ENCODE measurements around the gene CEACAM1. TPM values are rescaled to one million over a fixed set of nuclear protein-coding genes. Genes with fewer than 3 reads are reported as not detected.
"Not testable (repeated sequence)": the region's sequence is repeated elsewhere in the genome, so short reads cannot be mapped to it uniquely, and the experiment has no call there.

The CEACAM1 gene
- polyA plus RNA-seq (2013, experiment 1 of 2; ENCODE audit: insufficient read length): 0.41 TPM
- 0.56 TPM for polyA plus RNA-seq (2013, experiment 2 of 2; ENCODE audit: insufficient read length)

DNA sequence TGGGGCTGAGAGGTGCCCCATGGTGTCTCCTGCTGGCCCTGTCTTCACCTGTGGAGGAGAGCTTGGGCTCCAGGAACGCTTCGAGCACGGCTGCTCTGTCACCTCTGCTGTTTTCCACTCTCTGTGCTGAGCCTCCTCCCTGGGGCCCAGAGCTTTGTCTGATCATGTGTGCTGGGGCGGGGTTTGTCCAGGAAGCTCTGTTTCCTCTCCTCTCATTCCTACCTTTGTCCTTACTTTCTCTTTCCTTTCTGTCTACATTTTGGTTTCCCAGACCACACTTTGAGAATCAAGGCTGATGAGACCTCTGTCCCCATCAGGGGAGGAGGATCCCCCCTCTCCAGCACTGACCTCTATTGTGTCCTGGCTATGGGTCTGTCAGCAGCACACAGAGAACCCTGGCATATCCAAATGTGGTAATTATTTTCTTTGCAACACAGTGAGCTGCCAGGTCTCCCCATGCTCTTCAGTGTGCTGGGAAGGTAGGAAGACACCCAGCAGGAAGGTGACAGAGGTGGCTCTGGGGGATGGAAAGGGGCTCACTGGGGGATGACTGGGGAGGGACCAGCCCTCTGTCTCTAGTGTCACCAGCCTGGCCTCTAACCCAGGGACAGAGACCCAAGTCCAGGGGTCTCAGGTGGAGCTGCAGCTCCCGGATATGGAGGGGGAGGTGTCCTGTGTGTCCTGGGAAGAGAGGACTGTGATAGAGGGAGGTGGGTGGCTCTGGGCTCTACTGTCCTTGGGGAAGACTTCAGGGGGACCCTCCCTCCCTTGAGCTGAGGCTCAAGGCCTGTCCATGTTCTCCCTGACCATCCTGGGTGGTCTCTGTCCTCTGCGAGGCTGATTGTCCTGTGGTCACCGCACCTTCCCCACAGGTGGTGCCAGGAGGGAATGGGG, at the start of gene CEACAM1:
Gene CEACAM1, minus strand, starts transcription at position 128 of the 894 bp plus-strand sequence. Its CDS starts 107 bp downstream, at position 21.
- no peak for DNase-seq

DNA sequence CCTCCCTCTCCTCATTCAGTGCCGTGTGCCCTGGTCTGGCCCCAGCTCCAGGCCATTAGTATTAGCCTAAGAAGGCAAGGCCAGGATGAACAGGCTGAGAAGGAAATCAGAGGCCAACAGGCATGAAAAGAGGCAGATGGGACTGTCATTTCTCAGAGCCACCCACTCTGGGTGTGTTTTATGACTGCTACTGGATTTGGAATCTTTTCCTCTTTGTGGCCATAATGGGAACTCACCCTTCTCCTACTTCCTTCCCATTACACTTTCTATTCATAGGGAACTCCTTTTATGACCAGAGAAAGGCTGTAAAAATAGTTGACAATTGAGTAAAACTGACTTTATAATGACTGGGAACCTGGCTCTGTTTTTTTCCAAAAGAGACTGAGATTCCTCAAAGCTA, 48.7 kb upstream of the CEACAM1 start:
- no peak for DNase-seq

DNA sequence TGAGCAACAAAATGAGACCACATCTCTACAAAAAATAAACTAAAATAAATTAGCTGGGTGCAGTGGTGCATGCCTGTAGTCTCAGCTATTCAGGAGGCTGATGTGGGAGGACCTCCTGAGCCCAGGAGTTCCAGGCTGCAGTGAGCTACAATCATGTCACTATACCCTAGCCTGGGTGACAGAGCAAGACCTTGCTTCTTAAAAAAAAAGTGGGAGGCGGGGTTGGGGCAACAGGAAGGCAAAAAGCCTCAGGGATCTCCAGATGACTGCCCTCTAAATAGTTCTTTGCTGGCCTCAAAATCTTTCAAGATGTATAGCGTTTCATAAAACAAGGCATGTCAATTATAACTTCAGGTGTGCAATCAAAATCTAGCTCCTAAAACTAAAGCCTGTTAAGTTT, 48.0 kb upstream of the CEACAM1 start:
- DNase-seq: no peak

DNA sequence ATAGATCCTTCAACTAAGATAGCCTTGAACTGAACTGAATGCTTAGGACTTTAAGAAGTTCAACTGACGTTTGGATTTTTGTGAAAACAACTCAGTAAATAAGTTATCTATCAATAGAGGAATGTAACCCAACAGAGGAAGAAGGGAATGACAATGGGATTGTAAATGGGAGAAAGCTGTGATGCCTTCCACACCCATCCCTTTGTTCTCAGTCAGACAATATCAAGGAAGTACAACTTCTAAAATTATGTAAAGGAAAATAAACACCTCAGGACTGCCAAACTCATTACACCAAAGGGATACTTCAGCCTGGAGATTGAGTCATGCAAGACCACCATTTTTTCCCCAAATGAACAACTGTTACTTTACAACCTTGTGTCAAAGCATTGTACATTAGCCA, 45.4 kb upstream of the CEACAM1 start:
- DNase-seq: no peak

DNA sequence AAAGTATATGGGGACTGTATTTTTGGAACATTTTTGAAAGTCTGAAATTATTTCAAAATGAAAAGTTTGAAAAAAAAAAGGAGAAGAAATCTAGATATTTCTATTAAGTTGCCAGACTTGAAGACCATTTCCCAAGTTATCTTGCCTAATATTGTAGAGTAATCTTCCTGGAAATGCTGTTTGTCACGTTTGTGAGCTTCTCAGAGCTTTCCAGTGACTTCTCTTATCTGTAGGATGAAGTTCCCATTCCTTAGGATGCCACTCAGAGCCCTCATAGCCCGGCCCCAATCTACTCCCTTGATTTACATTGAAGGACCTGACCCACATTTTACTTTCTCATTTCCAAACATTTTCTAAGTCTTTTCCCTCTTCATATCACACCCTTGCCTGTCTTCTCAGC, 42.8 kb upstream of the CEACAM1 start:
- DNase-seq: no peak

DNA sequence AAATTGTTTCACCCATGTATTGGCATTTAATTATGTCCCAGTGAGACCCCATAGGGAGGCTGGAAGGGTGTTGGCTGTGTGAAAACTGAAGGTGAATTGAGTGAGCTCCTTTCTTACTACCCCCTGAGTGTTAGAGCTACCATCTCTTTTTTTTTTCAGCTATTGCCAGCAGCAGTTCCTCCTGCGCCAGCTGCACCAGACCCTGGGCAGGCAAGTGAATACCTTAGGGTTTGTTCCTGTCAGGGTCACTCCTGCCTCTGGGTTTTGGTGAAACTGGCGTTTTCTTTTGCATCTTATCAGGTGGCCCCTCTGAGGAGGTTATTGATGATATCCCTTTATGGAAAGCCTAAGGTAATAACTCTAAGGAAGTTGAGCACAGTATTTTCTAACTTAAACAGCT, 40.9 kb upstream of the CEACAM1 start:
- DNase-seq: no peak

DNA sequence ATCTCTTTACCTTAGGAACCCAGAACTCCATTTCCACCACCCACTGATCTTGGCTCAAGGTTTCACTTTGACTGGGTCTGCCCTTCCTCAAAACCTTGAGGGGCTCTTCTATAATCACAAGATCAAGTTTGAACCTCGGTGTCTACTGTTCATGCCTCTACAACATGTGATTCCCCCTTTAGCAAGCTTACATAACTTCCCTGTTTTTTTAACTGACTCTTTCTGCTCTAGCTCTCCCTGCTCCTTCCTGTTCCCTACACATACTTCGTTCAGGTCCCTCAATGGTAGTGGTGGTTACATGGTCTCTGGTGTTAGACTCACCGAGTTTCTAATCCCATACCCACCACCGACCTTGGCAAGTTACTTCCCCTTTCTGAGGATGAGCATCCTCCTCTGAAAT, 39.7 kb upstream of the CEACAM1 start:
- no peak for DNase-seq

DNA sequence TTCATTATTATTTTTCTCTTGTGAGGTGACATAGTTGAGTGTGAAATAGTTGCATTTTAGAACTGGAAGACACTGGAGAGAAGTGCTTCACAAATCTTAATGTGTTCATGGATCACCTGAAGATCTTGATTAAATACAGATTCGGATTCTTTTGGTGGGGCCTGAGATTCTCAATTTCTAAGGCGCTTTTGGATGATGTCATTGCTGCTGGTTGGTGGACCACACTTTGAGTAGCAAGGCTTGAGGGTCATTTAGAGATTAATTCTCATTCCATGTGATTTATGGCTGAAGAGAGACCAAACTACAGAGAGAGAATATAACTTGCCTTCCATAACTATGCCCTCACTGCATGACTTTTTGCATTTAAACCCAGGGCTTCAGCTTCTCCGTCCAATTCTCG, 39.3 kb upstream of the CEACAM1 start:
- no peak for DNase-seq

DNA sequence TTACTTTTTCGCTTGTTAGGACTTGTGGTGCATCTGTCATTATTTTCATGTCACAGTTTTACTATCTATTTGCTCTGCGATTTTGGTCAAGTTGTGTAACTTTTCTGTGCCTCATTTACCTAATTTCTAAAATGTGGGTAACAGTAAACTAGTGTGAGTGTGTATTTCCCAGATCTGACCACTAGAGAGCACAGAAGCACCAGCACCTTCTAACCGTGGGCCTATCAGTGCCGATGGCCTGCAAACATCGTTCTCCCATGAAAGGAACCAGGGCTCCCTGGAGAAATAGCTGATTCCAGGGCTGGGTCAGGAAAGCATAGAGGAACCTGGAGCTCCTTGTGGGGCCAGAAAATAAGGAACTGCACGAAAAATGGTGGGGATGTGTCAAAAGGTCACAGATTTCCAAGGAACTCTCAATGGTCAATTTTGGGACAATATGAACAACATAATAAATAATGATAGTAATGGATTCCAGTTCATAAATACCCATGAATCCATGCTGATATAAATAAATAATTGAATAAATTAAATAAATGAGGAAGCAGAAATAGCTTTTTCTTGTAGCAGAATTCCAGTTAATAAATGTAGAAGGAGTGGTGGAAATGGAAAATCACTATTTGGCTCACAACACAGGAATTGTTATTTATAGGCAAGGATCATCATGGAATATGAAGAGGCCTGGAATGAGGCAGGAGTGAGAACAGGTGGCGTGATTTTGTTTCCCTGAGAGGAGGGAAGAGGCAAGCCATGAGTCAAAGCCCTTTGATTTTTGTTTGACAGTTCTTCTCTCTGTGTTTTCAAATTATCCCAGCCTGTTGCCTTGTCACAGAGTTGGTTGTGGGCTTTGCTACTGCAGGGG, 35.3 kb upstream of the CEACAM1 start:
- DNase-seq: peak; percentile 24

DNA sequence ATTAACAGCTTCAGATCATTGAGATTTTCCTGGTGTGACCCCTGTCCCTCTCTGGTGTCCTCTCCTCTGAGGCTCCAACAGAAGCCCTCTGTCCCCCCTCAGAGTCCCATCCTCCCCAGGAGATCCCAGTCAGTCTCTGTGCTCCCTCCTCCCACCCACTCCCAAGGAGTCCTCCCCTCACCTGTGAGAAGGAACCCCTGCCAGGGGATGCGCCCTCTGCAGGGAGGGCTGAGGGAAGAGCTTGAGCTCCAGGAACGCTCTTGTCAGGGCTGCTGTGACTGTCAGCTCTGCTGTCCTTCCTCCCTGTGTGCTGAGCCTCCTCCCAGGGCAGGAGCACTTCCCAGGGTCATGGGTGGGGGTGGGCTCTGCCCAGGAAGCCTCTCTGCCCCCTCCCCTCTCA, 33.2 kb upstream of the CEACAM1 start:
- no peak for DNase-seq

DNA sequence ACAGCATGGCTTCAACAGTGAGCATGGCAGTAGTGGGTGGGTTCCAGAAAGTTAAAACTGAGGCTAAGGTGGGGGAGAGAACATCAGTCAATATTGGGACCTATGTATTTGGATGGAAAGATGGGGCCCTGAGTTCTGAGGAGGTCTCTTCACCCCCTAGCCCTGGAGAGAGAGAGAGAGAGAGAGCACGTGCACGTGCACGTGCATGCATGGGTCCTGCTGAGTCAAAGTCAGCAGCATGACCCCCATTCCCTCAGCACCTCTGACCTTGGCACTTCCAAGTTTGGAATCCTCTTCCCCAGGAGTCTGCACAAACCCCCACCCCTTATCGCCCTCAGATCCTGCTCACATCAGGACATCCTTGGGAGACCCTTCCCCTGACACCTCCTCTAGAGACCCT, 32.5 kb upstream of the CEACAM1 start:
- DNase-seq: no peak

DNA sequence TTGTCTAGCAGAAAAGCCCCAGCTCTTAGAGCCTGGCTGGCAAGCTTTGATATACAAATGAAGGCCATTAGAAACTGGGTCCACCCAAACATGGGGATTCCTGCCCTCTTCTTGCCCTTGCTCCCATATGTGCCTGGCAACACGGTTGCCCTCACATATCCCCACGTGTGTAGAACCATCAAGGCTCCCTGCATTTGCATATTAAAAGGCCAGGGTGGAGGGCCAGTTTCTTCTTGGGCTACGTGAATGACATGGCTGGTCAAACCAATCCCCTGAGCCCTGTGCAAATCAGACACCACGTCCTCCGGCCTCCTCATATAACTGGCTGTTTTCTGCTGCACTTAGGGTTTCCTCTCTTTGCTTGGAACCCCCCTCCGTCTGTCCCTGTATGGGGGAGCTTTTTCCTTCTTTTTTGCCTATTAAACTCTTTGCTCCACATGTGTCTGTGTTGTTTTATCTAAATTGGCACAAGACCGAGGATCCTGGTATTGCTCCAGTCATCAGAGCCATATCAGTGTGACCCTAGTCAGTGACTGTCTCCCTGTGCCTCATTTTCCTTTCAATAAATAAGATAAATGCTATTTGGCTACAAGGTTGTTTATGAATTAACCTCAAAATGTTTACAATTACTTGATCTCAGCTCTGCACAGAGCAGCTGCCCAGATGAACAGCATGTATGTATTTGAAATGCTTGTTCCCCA, 30.3 kb upstream of the CEACAM1 start:
- DNase-seq: no peak

DNA sequence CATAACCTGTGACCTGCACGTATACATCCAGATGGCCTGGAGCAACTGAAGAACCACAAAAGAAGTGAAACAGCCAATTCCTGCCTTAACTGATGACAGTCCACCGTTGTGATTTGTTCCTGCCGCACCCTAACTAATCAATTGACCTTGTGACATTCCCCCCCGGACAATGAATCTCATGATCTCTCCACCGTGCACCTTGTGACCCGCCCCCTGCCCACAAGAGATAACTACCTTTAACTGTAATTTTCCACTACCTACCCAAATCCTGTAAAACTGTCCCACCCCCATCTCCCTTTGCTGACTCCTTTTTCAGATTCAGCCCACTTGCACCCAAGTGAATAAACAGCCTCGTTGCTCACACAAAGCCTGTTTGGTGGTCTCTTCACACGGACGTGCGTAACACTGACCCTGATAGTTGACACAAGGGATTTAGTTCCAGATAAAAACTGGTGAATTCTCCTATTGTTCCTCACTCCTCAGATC, 29.1 kb upstream of the CEACAM1 start:
- not testable (repeated sequence) for DNase-seq

DNA sequence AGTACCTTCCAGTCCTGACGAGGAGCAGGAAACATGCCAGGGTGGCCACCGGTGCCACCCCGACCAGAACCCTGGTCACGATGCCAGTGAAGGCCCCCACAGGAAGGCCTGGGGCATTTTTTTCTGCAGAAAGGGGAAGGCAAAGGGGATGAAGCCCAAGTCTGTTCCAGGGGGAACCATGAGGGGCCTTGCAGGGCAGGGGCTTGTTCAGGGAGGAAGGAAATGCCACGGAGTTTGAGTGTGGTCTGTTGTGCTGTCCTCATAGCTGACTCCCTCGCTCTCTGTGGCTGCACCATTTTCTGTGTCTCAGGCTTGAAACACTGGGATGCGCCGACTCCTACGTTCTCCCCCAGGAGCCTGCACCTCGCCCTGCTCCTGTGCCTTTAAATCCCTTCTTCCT, 27.5 kb upstream of the CEACAM1 start:
- no peak for DNase-seq

DNA sequence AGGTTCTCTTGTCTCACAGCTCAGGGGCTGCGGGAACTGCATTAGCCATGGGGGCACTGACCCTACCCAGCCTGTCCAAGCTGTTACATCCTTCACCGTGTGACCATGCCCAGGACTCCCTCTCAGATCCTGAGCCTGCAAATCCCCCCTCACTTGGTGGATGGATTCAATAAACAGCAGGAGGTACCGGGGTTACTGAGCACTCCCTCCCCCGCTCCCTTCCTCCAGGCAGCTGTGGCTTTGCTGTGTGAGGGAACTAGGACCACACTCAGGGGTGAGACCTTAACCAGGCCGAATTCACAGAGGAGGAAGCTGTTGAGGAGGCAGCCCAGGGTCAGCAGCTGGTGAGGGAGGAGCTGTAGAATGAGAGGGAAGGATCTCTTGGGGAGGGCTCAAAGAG, 27.0 kb upstream of the CEACAM1 start:
- DNase-seq: no peak

DNA sequence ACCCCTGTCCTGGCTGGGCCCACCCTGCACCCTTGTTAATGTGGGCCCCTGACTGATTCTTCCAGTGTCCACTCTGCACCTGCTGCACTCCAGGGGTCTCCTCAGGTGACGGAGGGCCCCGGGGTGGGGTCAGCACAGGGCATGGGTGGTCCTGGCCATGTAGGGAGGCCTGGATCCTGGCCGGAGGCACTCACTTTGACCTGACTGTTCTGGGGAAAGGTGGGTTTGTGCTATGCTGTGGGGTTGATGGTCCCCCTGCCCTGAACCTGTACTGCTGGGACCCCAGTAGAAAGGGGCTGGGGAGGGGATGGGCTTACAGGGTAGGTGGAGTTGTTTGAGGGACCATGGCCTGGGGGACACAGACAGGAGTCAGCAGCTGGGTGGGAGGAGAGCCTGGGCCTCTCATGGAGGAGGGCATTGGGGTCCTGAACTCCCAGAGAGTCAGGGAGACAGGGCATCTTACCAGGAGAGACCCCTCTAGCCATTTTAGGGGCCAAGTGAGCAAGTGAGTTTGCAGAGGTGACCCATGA, 25.8 kb upstream of the CEACAM1 start:
- DNase-seq: no peak

DNA sequence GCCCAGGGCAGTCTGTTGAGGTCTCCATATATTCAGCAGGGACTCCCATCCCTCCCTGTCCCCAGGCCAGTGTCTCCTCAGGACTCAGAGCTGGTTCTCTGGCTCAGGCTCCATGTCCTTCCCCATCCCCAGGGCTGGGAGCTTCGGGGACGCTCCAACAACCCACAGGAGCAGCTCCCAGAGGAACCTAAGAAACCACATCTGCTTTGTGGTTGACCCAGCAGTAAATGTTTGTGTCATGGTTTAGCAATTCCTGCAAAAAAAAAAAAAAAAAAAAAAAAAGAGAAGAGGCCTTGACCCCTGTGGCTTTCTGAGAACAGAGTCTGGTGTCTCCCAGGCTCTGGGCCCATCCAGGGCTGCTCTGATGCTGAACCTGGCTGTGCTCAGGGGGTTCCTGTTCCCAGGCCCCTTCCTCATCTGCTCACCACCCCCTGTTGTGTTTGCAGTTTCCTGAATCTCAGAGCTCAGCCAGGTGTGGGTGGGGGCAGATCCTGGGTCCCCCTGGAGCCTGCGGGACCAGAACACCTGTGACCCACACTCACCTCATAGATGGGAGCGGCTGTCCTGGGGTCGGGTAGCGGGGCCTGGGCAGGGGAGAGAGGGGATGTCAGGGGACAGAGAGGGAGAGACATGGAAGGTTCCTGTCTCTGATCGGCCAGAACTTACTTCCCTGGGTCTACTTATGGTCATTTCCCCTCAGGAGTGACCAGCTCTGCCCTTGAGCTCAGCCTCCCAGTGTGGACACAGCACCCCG, 25.2 kb upstream of the CEACAM1 start:
- DNase-seq: peak; percentile 52

DNA sequence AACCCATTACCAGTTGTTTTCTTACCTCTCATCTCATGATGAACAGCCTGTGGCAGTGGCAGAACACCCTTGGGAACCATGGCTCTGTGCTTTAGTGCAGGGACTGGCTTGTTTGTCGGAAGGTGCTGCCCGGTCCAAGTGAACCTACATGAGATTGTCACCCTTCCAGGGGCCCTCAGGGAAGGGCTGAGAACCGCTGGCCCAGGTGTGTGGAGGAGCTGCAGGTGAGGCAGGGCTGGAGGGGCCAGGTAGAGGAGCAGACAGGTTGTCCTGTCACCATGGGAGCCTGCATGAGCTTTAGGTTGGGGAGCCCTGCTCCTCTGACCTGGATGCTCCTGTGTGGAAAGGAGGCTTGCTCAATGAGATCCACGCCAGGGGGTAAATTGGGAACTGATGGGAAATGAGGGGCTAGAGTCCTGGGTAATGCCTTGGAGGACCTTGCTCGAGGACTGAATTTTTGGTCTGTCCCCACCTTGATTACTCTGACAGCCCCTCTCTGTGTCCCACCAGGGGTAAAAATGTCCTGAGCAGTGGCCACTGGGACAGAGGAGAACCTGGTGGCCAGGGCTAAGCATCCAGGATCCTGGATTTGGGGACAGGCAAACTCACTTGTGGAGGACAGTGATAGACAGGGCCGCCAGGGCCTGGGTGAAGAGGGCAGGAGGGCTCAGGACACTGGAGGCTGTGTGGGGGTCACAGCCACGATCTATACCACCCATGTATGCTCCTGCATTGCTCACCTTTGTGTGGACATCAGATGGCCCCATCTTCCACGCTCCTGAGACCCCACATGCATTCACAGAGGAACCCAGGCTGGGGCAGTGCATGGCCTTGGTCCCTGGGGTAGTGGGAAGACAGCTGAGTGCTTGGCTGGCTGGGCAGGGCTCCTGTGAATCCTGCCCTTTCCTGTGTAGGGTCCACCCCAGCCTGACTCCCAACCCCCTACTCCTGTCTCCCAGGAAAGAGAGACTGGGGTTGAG, 24.1 kb upstream of the CEACAM1 start:
- DNase-seq: no peak

DNA sequence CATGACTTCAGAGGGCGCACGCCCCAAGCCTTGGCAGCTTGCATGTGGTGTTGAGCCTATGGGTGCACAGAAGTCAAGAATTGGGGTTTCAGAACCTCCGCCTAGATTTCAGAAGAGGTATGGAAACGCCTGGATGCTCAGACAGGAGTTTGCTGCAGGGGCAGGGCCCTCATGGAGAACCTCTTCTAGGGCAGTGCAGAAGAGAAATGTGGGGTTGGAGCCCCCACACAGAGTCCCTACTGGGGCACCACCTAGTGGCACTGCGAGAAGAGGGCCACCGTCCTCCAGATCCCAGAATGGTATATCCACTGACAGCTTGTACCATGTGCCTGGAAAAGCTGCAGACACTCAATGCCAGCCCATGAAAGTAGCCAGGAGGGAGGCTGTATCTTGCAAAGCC, 22.2 kb upstream of the CEACAM1 start:
- not testable (repeated sequence) for DNase-seq

DNA sequence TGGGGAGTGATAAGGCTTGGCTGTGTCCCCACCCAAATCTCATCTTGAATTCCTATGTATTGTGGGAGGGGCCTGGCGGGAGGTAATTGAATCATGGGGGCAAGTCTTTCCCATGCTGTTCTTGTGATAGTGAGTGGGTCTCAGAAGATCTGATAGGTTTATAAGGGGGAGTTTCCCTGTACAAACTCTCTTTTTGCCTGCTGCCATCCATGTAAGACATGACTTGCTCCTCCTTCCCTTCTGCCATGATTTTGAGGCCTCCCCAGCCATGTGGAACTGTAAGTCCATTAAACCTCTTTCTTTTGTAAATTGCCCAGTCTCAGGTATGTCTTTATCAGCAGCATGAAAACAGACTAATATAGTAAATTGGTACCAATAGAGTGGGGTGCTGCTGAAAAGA, 20.8 kb upstream of the CEACAM1 start:
- not testable (repeated sequence) for DNase-seq
